C1 segment of cervical spinal cord (tissue), 14 donors: ENCODE results near the gene NEU1.

Experiments
- DNase-seq, 14 donors: peaks; one replicate each; lab custom pipeline; 2025; lab: John Stamatoyannopoulos, UW

The NEU1 gene

GRCh38 chr6:31896493-31896855 is 33.9 kb upstream of the NEU1 start:
- no peak for DNase-seq

DNA sequence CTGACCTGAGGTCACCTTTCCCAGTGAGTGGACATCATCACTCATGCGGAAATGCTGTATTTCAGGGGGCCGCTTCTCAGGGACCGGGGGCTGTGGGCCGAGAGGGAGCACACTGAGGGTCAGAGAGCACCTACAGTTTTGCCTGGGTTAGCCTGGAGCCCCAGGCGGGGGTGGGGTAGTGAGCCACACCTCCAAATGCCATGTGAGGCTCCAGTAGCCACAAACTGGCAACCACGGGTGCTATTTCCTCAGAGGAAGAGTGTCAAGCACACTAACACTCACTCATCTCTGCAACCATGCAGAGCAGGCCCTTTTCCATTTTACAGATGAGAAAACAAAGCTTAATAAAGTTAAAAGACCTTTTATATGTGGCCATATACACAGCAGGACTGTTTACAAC is 30.2 kb upstream of the NEU1 start:
- DNase-seq, result no peak

DNA sequence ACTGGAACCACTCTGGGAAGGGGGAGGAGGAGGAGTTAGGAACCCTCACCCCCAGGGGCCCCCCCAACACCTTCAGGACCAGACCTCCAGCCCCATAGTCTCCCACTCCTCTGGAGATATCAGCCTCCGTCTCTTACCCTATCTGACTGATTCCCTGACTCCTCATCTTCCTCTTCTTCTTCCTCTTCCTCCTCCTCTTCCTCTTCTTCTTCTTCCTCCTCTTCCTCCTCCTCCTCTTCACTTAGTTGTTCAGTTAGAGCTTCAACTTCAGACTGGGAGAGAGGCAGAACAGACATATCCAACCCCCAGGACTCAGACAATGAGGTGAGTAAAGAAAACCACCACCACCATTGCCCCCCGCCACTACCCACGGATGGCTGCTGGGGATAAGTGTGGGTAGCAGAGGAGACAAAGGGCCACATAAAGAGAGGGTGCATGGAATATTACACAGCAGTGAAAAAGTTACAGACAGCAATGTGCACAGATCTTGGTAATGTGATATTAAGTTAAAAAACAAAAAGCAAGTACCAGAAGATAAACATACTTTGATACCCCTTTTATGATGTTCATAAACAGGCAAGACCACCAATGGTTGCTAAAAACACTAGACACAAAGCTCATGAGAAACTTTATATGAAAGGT is 26.8 kb upstream of the NEU1 start:
- DNase-seq, result no peak

DNA sequence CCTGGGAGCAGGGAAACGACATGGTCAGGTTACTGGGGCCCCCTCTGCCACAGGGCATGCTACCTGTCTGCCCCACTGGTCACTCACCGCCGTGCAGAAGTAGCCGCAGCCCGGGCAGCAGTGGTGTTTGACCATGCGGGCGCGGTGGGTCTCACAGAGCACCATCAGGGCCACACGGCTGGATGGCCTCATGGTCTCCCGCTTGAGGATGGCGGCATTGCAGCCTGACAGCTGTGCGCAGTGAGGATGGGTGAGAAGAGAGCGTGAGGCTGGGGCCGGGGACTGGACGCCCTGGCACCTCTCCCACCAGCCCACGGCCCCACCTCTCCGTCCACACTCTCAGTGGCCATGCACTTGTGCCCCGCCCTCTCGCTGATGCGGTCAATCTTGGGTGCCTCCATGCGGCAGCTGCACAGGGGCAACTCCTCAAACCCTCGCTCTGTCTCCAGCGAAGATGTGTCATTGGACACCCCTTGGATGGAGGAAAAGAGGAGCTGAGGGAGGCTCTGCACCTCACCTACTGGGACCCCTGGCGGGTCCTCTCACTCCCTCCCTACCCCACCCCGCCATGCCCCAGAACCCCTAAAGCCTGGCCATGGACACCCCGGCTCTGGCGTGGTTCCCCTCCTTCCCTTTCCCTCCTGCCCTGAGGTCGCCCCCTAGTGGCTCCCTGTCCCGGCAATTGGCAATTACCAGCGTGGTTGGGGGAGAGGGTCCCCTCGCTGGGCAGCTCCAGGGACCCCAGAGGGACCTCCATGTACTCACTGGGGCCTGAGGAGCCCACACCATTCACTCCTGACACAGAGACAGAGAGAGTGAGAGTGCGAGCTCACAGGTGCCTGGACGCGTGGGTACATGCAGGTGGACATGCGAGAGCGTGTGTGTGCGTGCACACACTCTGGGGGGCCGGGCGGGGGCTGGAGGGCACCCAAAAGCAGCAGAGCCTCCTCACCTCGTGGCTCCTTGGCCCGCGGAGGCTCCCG is 25.9 kb upstream of the NEU1 start:
- no peak for DNase-seq

GRCh38 chr6:31887173-31888007 is 24.8 kb upstream of the NEU1 start:
- DNase-seq, result no peak

GRCh38 chr6:31886541-31886991 is 23.9 kb upstream of the NEU1 start:
- no peak for DNase-seq

GRCh38 chr6:31884528-31885035 is 22.0 kb upstream of the NEU1 start:
- DNase-seq, result no peak

DNA sequence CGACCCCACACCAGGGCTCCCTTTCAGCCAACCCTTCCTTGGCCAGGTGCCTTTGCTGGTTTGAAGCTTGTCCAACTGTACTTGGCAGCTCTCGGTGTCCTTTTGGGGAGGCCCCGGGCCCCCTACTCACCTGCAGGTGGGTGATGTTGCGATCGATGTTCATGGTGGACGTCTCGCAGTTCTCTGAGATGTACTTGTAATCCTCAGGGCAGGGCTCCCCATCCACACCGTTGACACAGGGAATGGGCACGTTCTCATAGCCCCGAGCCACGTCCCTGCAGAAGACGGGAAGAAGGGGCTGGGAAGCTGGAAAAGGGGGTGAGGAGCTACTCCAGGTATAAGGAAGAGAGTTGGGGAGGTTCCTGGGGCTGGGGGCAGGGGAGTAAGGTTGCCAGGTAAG is 21.1 kb upstream of the NEU1 start:
- DNase-seq, result no peak

DNA sequence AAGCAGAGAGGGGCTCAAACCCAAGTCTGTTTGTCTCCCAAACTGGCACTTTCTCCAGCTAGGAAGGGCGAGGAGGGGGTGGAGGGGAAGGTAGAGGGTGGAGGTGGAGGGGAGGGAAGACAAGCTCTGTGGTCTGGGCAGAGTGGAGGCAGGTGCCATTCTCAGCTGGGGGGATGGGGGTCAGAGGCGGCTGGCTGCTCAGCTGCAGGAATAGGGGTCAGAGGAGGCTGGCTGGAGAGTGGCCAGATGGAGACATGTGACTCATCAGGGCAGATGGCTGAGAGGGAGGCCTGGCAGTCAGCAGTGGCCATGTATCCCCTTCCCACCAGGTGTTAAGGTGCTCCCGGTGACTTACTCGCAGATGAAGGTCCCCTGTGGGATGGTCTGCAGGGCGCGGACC is 19.7 kb upstream of the NEU1 start:
- DNase-seq, result no peak

- no peak for DNase-seq
Observed at GRCh38 chr6:31881136-31881859, 18.7 kb upstream of the NEU1 start.

DNA sequence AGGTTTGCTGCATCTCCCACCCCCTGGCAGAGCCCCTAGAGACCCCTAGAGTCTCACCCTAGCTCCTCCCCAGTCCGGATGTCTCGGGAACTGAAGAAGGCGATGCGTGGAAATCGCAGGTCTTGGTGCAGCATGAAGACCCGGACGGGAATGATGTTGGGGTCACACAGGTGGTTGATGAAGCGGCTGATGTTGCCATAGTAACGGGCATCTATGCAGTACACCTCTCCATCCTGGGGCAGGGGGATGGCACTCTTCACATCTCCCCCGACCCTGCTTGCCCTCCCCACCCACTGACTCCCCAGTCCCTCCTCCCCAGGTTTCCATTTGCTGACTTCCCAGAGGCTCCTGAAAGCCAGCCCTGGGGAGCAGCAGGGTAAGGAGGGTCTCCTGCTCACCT is 18.0 kb upstream of the NEU1 start:
- no peak for DNase-seq

DNA sequence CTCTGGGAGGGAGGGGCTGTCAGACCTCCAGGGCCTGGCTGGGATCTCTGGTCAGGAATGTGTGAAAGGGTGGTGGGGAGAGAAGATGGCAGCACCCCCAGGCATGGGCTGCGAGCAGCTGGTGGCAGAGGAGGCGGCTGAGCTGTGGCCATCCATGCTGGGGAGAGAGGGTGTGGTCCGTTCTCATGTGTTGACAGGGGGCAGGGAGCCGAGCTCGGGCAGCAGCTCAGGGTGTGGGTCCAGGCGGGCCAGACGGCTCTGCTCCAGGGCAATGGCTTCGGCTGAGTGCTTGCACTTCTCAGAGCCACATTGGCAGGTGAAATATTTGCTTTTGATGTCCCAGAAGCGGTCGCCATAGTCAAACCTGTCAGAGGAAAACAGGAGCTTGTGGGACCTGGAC is 17.3 kb upstream of the NEU1 start:
- DNase-seq, result no peak

DNA sequence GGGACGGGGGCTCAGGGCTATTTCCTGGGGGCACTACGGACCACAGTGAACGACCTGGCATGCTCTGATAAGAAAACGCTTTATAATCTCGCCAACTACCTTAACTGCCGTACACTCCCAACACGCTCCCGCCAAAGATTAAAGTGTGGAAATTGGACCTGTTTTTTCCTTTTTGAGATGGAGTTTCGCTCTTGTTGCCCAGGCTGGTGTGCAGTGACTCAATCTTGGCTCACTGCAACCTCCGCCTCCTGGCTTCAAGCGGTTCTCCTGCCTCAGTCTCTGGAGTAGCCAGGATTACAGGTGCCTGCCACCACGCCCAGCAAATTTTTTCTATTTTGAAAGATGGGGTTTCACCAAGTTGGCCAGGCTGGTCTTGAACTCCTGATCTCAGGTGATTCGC is 16.5 kb upstream of the NEU1 start:
- no peak for DNase-seq

DNA sequence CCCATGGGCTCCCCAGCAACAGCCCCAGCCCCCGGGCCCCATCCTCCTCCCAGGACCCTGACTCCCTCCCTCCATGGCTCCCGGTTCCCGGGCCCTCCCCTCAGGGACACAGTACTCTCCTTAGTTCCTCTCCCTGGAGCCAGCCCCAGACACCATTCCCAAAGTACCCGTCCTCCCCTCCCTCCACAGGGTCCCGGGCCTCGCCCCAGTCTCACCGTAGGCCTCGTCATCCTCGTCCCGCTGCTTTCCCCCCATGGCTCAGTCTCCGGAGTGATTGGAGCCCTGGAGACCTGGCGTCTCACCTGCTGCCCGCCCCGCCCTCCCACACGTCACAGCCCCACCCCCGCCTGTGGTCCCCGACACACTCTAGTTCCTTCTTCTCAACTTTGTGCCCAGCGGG is 16.1 kb upstream of the NEU1 start, which contains the start of gene SLC44A4:
SLC44A4 (minus strand) TSS at position 272 of the 400 bp plus-strand sequence; CDS start at position 255, 17 bp downstream.
- no peak for DNase-seq

GRCh38 chr6:31878222-31878621 is 15.6 kb upstream of the NEU1 start:
- DNase-seq, result no peak

GRCh38 chr6:31877651-31878161 is 15.1 kb upstream of the NEU1 start:
- DNase-seq, result no peak

GRCh38 chr6:31877125-31877650 is 14.6 kb upstream of the NEU1 start:
- DNase-seq, result no peak

GRCh38 chr6:31876357-31876756 is 13.7 kb upstream of the NEU1 start:
- DNase-seq, result no peak

- DNase-seq, result no peak
Observed at GRCh38 chr6:31875877-31876276, 13.3 kb upstream of the NEU1 start.

GRCh38 chr6:31874836-31875572 is 12.4 kb upstream of the NEU1 start:
- DNase-seq, result no peak
